ENCODE measurements around the gene GAS7. TPM values are rescaled to one million over a fixed set of nuclear protein-coding genes. Genes with fewer than 3 reads are reported as not detected.

The GAS7 gene
- total and polyA plus RNA-seq, 2 experiments from 2014 or later = 1.9 to 10.7 TPM

DNA sequence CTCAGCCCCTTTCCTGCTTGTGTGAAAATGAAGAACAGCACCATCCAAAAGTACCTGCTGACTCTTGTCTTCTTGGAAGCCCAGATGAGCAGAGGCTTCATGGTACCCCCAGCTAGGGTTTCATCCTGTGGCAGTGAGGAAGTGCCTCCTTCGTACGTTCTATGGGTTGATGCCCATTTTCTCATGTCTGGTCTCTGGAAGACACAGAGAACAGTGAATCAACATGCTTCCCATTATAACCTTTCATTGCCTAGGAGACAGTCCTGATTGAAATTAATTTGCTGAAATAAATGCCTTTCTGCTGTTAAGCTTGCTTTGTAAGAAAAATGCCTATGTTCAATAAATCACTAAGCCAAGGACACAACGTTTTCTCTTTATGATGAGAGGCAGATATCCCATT is 329.9 kb downstream of the GAS7 start:
- Histone ChIP-seq H3K79me2 (replicated peaks; ENCODE audit: insufficient read depth) (no peaks in the 10 kb centered on the region), H4K20me1 (replicated peaks; ENCODE audit: insufficient read depth) (no peaks in the 10 kb centered on the region), H3K27ac (ENCODE audit: low read depth) (no peak overlapping the region), H3F3A (replicated peaks; ENCODE audit: low read depth) (no peaks in the 10 kb centered on the region), H3K9me2 (ENCODE audit: insufficient read depth) (peaks cover 7% of the 10 kb centered on the region; the same call in 1 of the 2 replicates), H3K4me2 (no peak overlapping the region), H3K36me3 (ENCODE audit: insufficient read depth) (no peaks in the 10 kb centered on the region), H3K4me1 (ENCODE audit: insufficient read depth) (no peaks in the 10 kb centered on the region), H3K4me3 (no peak overlapping the region), H3K27me3 (ENCODE audit: insufficient read depth) (no peaks in the 10 kb centered on the region), H2AFZ (no peak overlapping the region)
- Mint-ChIP-seq H3K27me3 (ENCODE audit: insufficient read depth, low read depth, poor library complexity) (no peaks in the 10 kb centered on the region), H3K4me1 (no peaks in the 10 kb centered on the region), H3K4me3 (no peak overlapping the region), H3K9me3 (peaks cover 7% of the 10 kb centered on the region; the same call in 2 of the 3 replicates), H3K36me3 (ENCODE audit: low read depth) (no peaks in the 10 kb centered on the region; the same call in 2 of the 3 replicates), H3K27ac (no peak overlapping the region)
- DNase-seq (ENCODE audit: low spot score) = no peak
- no peak for TF ChIP-seq CREB1 (CRISPR knock-in tag; IDR thresholded peaks at IDR 0.05; ENCODE audit: low read depth)
- TF ChIP-seq REST (IDR thresholded peaks at IDR 0.05; ENCODE audit: unreplicated experiment) = no peak
- no peak for TF ChIP-seq EZH2 (IDR thresholded peaks at IDR 0.05; ENCODE audit: low read depth, unreplicated experiment)
- no peak for TF ChIP-seq EZH2phosphoT487 (IDR thresholded peaks at IDR 0.05; ENCODE audit: unreplicated experiment)
- TF ChIP-seq STAT1 (IDR thresholded peaks at IDR 0.05; ENCODE audit: unreplicated experiment) = no peak
- TF ChIP-seq, protein P1, sequence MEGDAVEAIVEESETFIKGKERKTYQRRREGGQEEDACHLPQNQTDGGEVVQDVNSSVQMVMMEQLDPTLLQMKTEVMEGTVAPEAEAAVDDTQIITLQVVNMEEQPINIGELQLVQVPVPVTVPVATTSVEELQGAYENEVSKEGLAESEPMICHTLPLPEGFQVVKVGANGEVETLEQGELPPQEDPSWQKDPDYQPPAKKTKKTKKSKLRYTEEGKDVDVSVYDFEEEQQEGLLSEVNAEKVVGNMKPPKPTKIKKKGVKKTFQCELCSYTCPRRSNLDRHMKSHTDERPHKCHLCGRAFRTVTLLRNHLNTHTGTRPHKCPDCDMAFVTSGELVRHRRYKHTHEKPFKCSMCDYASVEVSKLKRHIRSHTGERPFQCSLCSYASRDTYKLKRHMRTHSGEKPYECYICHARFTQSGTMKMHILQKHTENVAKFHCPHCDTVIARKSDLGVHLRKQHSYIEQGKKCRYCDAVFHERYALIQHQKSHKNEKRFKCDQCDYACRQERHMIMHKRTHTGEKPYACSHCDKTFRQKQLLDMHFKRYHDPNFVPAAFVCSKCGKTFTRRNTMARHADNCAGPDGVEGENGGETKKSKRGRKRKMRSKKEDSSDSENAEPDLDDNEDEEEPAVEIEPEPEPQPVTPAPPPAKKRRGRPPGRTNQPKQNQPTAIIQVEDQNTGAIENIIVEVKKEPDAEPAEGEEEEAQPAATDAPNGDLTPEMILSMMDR (conservative IDR thresholded peaks at IDR 0.05; ENCODE audit: low read depth in 2 of 2) = no peak
- TF ChIP-seq NANOG (IDR thresholded peaks at IDR 0.05; ENCODE audit: borderline replicate concordance) = no peak
- no peak for TF ChIP-seq ZNF114 (CRISPR knock-in tag; IDR thresholded peaks at IDR 0.05)
- TF ChIP-seq JUNB (IDR thresholded peaks at IDR 0.05; ENCODE audit: unreplicated experiment) = no peak
- TF ChIP-seq ZNF331 (CRISPR knock-in tag; IDR thresholded peaks at IDR 0.05; ENCODE audit: low read depth) = no peak
- TF ChIP-seq ETS1 (IDR thresholded peaks at IDR 0.05) = no peak
- TF ChIP-seq POLR2AphosphoS5 (IDR thresholded peaks at IDR 0.05; ENCODE audit: low read depth) = no peak
- TF ChIP-seq ZNF462 (CRISPR knock-in tag; IDR thresholded peaks at IDR 0.05) = no peak
- no peak for ATAC-seq
